Peyer's patch (tissue), 4 donors: ENCODE measurements around the gene EMC8. TPM values are rescaled to one million over a fixed set of nuclear protein-coding genes. Genes with fewer than 3 reads are reported as not detected.

Experiments used
- DNase-seq, 3 donors: peaks; one replicate each; pipeline ENCODE4 v3.0.0-alpha.2; 2017 to 2019
- H3K27ac ChIP-seq, 4 donors: fragments of 200-600 bp; sonication (generic); one replicate each; pipeline ENCODE4 v1.5.1; 2016 to 2019
- H3K27me3 ChIP-seq, 2 donors: fragments of 200-600 bp; sonication (generic); one replicate each; pipeline ENCODE4 v1.5.1; 2019
- H3K36me3 ChIP-seq, 3 donors: fragments of 200-600 bp; sonication (generic); one replicate each; pipeline ENCODE4 v1.5.1; 2016 to 2019
- H3K4me1 ChIP-seq, 4 donors: fragments of 200-600 bp; sonication (generic); one replicate each; pipeline ENCODE4 v1.5.1; 2016 to 2019
- H3K4me3 ChIP-seq, 4 donors: fragments of 200-600 bp; sonication (generic); 1 replicate in 3 of 4; 2 replicates in 1 of 4; pipeline ENCODE4 v1.5.1; 2016 to 2019; ENCODE audit warnings: mild to moderate bottlenecking in 1 of 4
- H3K9me3 ChIP-seq, 4 donors: fragments of 200-600 bp; sonication (generic); one replicate each; pipeline ENCODE4 v1.5.1; 2016 to 2019; ENCODE audit warnings: mild to moderate bottlenecking in 1 of 4
- CTCF ChIP-seq, 6 experiments: fragments of 450-650 bp in 4 of 6; fragments of 200-600 bp in 2 of 6; sonication (generic) in 1 of 6; IDR thresholded peaks; one replicate each; pipeline ENCODE4 v1.5.1; 2017 to 2019; ENCODE audit warnings: antibody characterized with exemption in 6 of 6, mild to moderate bottlenecking in 3 of 6, moderate library complexity in 1 of 6
- POLR2A ChIP-seq, 2 donors: fragments of 450-650 bp; IDR thresholded peaks; one replicate each; pipeline ENCODE4 v1.5.1; 2017; ENCODE audit warnings: antibody characterized with exemption in 2 of 2, mild to moderate bottlenecking in 2 of 2, moderate library complexity in 2 of 2
- total RNA-seq, 4 donors: library from RNA; depleted of rRNA; stranded (reverse); fragments of >200 nt; gene quantifications; one replicate each; pipeline ENCODE4 v1.1.0, GENCODE V29; 2016

EMC8 gene
- total RNA-seq, 4 donors from 2014 or later: 37.2 to 38.9 (median 38.5) TPM

GRCh38 chr16:85752511-85753420, 46.6 kb downstream of the EMC8 start:
- Histone ChIP-seq H3K36me3 (no peaks in the 10 kb centered on the region), H3K4me3 (no peak overlapping the region), H3K4me1 (peaks cover 4 to 30% (median 19%) of the 10 kb centered on the region in 4 donors), H3K27ac (peak overlapping the region in 1 of 4 donors; percentile 84), H3K9me3 (no peaks in the 10 kb centered on the region), H3K27me3 (peaks cover 0 to 15% of the 10 kb centered on the region in 2 donors)
- TF ChIP-seq POLR2A (IDR thresholded peaks at IDR 0.05): no peak
- TF ChIP-seq CTCF (IDR thresholded peaks at IDR 0.05): peak in 1 of 6 experiments; percentile 20
- DNase-seq: peak in 2 of 3 donors; percentile 47 to 64

- H3K4me3 ChIP-seq: peak overlapping the region in 1 of 4 donors; percentile 77
- DNase-seq: no peak
- peaks cover 0 to 15% of the 10 kb centered on the region in 2 donors for H3K27me3 ChIP-seq
- no peaks in the 10 kb centered on the region for H3K9me3 ChIP-seq
- peak overlapping the region in 1 of 4 donors; percentile 81 for H3K27ac ChIP-seq
- TF ChIP-seq CTCF (IDR thresholded peaks at IDR 0.05): no peak
- no peak for TF ChIP-seq POLR2A (IDR thresholded peaks at IDR 0.05)
- peaks cover 4 to 30% (median 17%) of the 10 kb centered on the region in 4 donors for H3K4me1 ChIP-seq
- no peaks in the 10 kb centered on the region for H3K36me3 ChIP-seq
These were observed 47.4 kb downstream of the EMC8 start for GRCh38 chr16:85751698-85752501.

- H3K27me3 ChIP-seq: peaks cover 0 to 15% of the 10 kb centered on the region in 2 donors
- peak within 1 kb of the TSS in 1 of 4 donors; percentile 81 for H3K27ac ChIP-seq
- H3K9me3 ChIP-seq: no peaks in the 10 kb centered on the region
- peak within 1 kb of the TSS; percentile 43 to 77 (median 58) for H3K4me3 ChIP-seq
- DNase-seq: peak; percentile 53 to 67 (median 63)
- peaks cover 4 to 30% (median 14%) of the 10 kb centered on the region in 4 donors for H3K4me1 ChIP-seq
- TF ChIP-seq CTCF (IDR thresholded peaks at IDR 0.05) (peak in 1 of 6 experiments; percentile 9), POLR2A (IDR thresholded peaks at IDR 0.05) (no peak)
- no peaks in the 10 kb centered on the region for H3K36me3 ChIP-seq
These were observed 48.3 kb downstream of the EMC8 start, which contains the start of gene C16orf74 for GRCh38 chr16:85750827-85751697. Gene C16orf74, minus strand, starts transcription at chr16:85751096. Its CDS starts 15,879 bp downstream, at chr16:85735217.

- peak overlapping the region; percentile 43 to 77 (median 58) for H3K4me3 ChIP-seq
- peaks cover 4 to 26% (median 14%) of the 10 kb centered on the region in 4 donors for H3K4me1 ChIP-seq
- H3K9me3 ChIP-seq: no peaks in the 10 kb centered on the region
- H3K36me3 ChIP-seq: no peaks in the 10 kb centered on the region
- TF ChIP-seq CTCF (IDR thresholded peaks at IDR 0.05): peak in 1 of 6 experiments; percentile 13
- TF ChIP-seq POLR2A (IDR thresholded peaks at IDR 0.05): no peak
- peak in 2 of 3 donors; percentile 73 to 74 for DNase-seq
- peak overlapping the region in 1 of 4 donors; percentile 81 for H3K27ac ChIP-seq
- H3K27me3 ChIP-seq: peaks cover 0 to 15% of the 10 kb centered on the region in 2 donors
These were observed 49.1 kb downstream of the EMC8 start for GRCh38 chr16:85750146-85750826.
